ENCODE results near the gene SRF.

The SRF gene

GRCh38 chr6:43142101-43142500 is 29.0 kb upstream of the SRF start:
- Histone ChIP-seq H3K36me3 (ENCODE audit: control insufficient read depth, insufficient read depth, low read length) (no peaks in the 10 kb centered on the region), H3K79me2 (no peaks in the 10 kb centered on the region), H3K27ac (no peak overlapping the region), H3K4me3 (ENCODE audit: low read depth, low read length) (no peak overlapping the region), H3K4me1 (peaks cover 3% of the 10 kb centered on the region), H3K27me3 (ENCODE audit: control insufficient read depth, insufficient read depth, low read length) (no peaks in the 10 kb centered on the region), H2AFZ (no peak overlapping the region), H3K9ac (no peak overlapping the region), H3K4me2 (ENCODE audit: low read length) (no peak overlapping the region), H3K9me3 (ENCODE audit: control insufficient read depth, low read length) (no peaks in the 10 kb centered on the region)
- no peak for TF ChIP-seq CTCF (IDR thresholded peaks at IDR 0.05)

GRCh38 chr6:43143235-43144128 is 27.6 kb upstream of the SRF start:
- no peaks in the 10 kb centered on the region for H3K27me3 ChIP-seq (ENCODE audit: control insufficient read depth, insufficient read depth, low read length)
- no peak overlapping the region for H3K27ac ChIP-seq
- no peaks in the 10 kb centered on the region for H3K36me3 ChIP-seq (ENCODE audit: control insufficient read depth, insufficient read depth, low read length)
- peak; percentile 89 for TF ChIP-seq CTCF (IDR thresholded peaks at IDR 0.05)
- H2AFZ ChIP-seq, result peak overlapping the region; percentile 61
- H3K4me3 ChIP-seq (ENCODE audit: low read depth, low read length), result no peak overlapping the region
- H3K4me2 ChIP-seq (ENCODE audit: low read length), result no peak overlapping the region
- H3K9ac ChIP-seq, result no peak overlapping the region
- H3K79me2 ChIP-seq, result no peaks in the 10 kb centered on the region
- no peaks in the 10 kb centered on the region for H3K9me3 ChIP-seq (ENCODE audit: control insufficient read depth, low read length)
- peaks cover 3% of the 10 kb centered on the region for H3K4me1 ChIP-seq

DNA sequence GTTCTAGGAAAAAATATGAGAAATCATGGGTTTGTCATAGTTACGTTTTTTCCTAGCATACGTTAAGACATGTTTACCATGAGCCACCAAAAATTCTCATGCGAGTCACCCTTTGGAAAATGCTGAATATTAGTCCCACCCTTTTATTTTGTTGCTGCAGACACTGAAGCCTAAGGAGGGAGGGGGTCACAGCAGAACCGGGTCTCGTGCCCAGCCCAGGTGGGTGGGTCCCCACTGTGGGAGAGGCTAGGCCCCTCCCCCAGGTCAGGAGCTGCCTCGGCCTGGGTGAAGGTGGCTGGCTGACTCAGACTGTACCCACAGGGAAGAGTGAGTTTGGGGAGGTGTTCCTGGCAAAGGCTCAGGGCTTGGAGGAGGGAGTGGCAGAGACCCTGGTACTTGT is 26.2 kb upstream of the SRF start:
- Histone ChIP-seq H3K4me2 (ENCODE audit: low read length) (no peak overlapping the region), H3K36me3 (ENCODE audit: control insufficient read depth, insufficient read depth, low read length) (no peaks in the 10 kb centered on the region), H3K4me3 (ENCODE audit: low read depth, low read length) (no peak overlapping the region), H3K9ac (no peak overlapping the region), H3K27ac (no peak overlapping the region), H3K27me3 (ENCODE audit: control insufficient read depth, insufficient read depth, low read length) (no peaks in the 10 kb centered on the region), H2AFZ (no peak overlapping the region), H3K4me1 (peaks cover 3% of the 10 kb centered on the region), H3K79me2 (no peaks in the 10 kb centered on the region), H3K9me3 (ENCODE audit: control insufficient read depth, low read length) (no peaks in the 10 kb centered on the region)
- TF ChIP-seq CTCF (IDR thresholded peaks at IDR 0.05), result no peak

DNA sequence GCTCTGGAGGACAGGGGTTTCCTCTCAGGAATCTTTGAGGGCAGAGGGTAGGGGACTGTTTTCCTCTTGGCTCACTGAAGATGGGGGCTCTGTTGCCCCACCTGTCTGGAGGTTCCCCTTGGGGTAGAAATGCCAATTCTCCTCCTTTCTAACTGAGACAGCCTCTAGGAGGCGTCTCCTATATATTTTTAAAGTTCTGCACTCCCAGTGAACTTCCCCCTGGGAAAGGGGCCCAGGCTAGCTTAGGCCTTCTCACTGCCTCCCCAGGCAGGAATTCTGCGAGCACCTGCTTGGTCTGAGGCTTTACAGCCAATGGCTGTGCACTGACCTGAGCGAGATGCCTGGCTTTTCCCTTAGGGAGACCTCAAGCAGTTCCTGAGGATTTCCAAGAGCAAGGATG is 24.8 kb upstream of the SRF start:
- Histone ChIP-seq H2AFZ (no peak overlapping the region), H3K9ac (no peak overlapping the region), H3K4me3 (ENCODE audit: low read depth, low read length) (no peak overlapping the region), H3K4me2 (ENCODE audit: low read length) (no peak overlapping the region), H3K4me1 (peaks cover 3% of the 10 kb centered on the region), H3K79me2 (no peaks in the 10 kb centered on the region), H3K27me3 (ENCODE audit: control insufficient read depth, insufficient read depth, low read length) (no peaks in the 10 kb centered on the region), H3K9me3 (ENCODE audit: control insufficient read depth, low read length) (no peaks in the 10 kb centered on the region), H3K36me3 (ENCODE audit: control insufficient read depth, insufficient read depth, low read length) (no peaks in the 10 kb centered on the region), H3K27ac (no peak overlapping the region)
- TF ChIP-seq CTCF (IDR thresholded peaks at IDR 0.05), result no peak
